Measurements from ENCODE around the gene PACS1.
"Not testable (repeated sequence)": the region's sequence is repeated elsewhere in the genome, so short reads cannot be mapped to it uniquely, and the experiment has no call there.

The PACS1 gene

DNA sequence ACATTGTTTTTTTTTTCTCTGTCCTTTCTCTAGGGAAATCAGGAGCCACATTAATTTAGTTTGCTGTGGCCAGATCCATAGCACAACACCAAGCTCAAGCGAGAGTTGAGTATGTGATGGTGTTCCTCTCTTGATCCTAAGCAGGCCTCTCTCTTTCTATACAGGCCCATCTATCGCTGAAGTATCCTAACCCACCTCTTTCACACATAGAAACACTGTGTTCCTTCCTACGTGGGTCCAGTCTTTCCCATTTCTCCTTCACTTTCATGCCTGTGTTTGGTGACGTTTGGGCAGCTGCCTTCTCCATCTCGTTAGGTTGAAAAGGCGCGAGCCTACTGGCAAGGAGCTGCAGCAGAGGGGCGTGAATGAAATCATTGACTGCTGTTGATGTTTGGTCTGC is 2.4 kb downstream of the PACS1 start:
- Histone ChIP-seq H3K9me3 (no peaks in the 10 kb centered on the region), H3K36me3 (peaks cover 5 to 16% (median 13%) of the 10 kb centered on the region in 3 donors), H3K4me1 (peaks cover 5 to 43% (median 35%) of the 10 kb centered on the region in 4 donors), H3K4me3 (no peak overlapping the region), H3K27ac (no peak overlapping the region), H3K27me3 (no peaks in the 10 kb centered on the region)
- intact Hi-C loops (cut with DNase I; ENCODE audit: low total_unique reads) = no loop called here
- TF ChIP-seq, protein P1, sequence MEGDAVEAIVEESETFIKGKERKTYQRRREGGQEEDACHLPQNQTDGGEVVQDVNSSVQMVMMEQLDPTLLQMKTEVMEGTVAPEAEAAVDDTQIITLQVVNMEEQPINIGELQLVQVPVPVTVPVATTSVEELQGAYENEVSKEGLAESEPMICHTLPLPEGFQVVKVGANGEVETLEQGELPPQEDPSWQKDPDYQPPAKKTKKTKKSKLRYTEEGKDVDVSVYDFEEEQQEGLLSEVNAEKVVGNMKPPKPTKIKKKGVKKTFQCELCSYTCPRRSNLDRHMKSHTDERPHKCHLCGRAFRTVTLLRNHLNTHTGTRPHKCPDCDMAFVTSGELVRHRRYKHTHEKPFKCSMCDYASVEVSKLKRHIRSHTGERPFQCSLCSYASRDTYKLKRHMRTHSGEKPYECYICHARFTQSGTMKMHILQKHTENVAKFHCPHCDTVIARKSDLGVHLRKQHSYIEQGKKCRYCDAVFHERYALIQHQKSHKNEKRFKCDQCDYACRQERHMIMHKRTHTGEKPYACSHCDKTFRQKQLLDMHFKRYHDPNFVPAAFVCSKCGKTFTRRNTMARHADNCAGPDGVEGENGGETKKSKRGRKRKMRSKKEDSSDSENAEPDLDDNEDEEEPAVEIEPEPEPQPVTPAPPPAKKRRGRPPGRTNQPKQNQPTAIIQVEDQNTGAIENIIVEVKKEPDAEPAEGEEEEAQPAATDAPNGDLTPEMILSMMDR (IDR thresholded peaks at IDR 0.05) = no peak
- no peak for DNase-seq

- H3K4me1 ChIP-seq = peaks cover 5 to 34% (median 30%) of the 10 kb centered on the region in 4 donors
- H3K27ac ChIP-seq = no peak overlapping the region
- intact Hi-C loops (cut with DNase I; ENCODE audit: low total_unique reads) = no loop called here
- no peak overlapping the region for H3K4me3 ChIP-seq
- H3K9me3 ChIP-seq = no peaks in the 10 kb centered on the region
- H3K36me3 ChIP-seq = peaks cover 0 to 5% (median 1%) of the 10 kb centered on the region in 3 donors
- DNase-seq = no peak
- TF ChIP-seq, protein P1 (IDR thresholded peaks at IDR 0.05) = no peak
- no peaks in the 10 kb centered on the region for H3K27me3 ChIP-seq
Observed at GRCh38 chr11:66073669-66074068, 3.6 kb downstream of the PACS1 start.

- Histone ChIP-seq H3K27me3 (no peaks in the 10 kb centered on the region), H3K4me1 (peaks cover 0 to 33% (median 27%) of the 10 kb centered on the region in 4 donors), H3K27ac (no peak overlapping the region), H3K4me3 (no peak overlapping the region), H3K36me3 (peaks cover 0 to 5% (median 0%) of the 10 kb centered on the region in 3 donors), H3K9me3 (no peaks in the 10 kb centered on the region)
- intact Hi-C loops (cut with DNase I; ENCODE audit: low total_unique reads) = no loop called here
- DNase-seq = no peak
- TF ChIP-seq, protein P1 (IDR thresholded peaks at IDR 0.05) = no peak
Observed at GRCh38 chr11:66075273-66075672, 5.2 kb downstream of the PACS1 start.

- Histone ChIP-seq H3K4me1 (peaks cover 0 to 41% (median 35%) of the 10 kb centered on the region in 4 donors), H3K4me3 (no peak overlapping the region), H3K27ac (no peak overlapping the region), H3K36me3 (peaks cover 0 to 5% (median 0%) of the 10 kb centered on the region in 3 donors), H3K9me3 (no peaks in the 10 kb centered on the region), H3K27me3 (no peaks in the 10 kb centered on the region)
- TF ChIP-seq, protein P1 (IDR thresholded peaks at IDR 0.05) = no peak
- intact Hi-C loops (cut with DNase I; ENCODE audit: low total_unique reads) = no loop called here
- no peak for DNase-seq
Observed at GRCh38 chr11:66076561-66076960, 6.5 kb downstream of the PACS1 start.

GRCh38 chr11:66077927-66078326 is 7.9 kb downstream of the PACS1 start:
- intact Hi-C loops (cut with DNase I; ENCODE audit: low total_unique reads) = no loop called here
- no peaks in the 10 kb centered on the region for H3K9me3 ChIP-seq

GRCh38 chr11:66078949-66079348 is 8.9 kb downstream of the PACS1 start:
- H3K36me3 ChIP-seq; H3K9me3 ChIP-seq; H3K27ac ChIP-seq; DNase-seq; intact Hi-C loops (cut with DNase I; ENCODE audit: low total_unique reads); H3K27me3 ChIP-seq; H3K4me3 ChIP-seq: not testable (repeated sequence)
- peaks cover 0 to 58% (median 45%) of the 10 kb centered on the region in 4 donors for H3K4me1 ChIP-seq

More at GRCh38 chr11:66077927-66078326, 7.9 kb downstream of the PACS1 start:
- Histone ChIP-seq H3K4me1 (peaks cover 0 to 48% (median 36%) of the 10 kb centered on the region in 4 donors), H3K27ac (no peak overlapping the region), H3K36me3 (peaks cover 0 to 5% (median 0%) of the 10 kb centered on the region in 3 donors), H3K4me3 (no peak overlapping the region), H3K27me3 (no peaks in the 10 kb centered on the region)
- no peak for DNase-seq
- TF ChIP-seq, protein P1 (IDR thresholded peaks at IDR 0.05) = no peak
